HCT116 (cell line): ENCODE results near the gene DDX19B. TPM values are rescaled to one million over a fixed set of nuclear protein-coding genes. Genes with fewer than 3 reads are reported as not detected.

Source experiments
- ATAC-seq: fragments of 200-7000 bp; cut with Tn5 transposase; 2 replicates; pipeline ENCODE4 v1.9.1; 2020; ENCODE audit warnings: mild to moderate bottlenecking, moderate library complexity
- BruUV-seq: library from RNA; stranded (reverse); fragments of 400-500 nt; replicated peaks from 2 replicates; lab custom pipeline; 2021; lab: Mats Ljungman, UMichigan
- CTCF ChIA-PET: fragments of 300-600 bp; sonication (Branson Sonifier 250); formaldehyde crosslinking; loops from one replicate; lab custom pipeline; 2021; ENCODE audit warnings: antibody characterized with exemption; lab: Charles Lee
- POLR2A ChIA-PET: fragments of 300-600, 350-600 bp; sonication (Branson Sonifier 250); formaldehyde crosslinking; loops from one replicate; lab custom pipeline; 2021; ENCODE audit warnings: antibody characterized with exemption; lab: Charles Lee
- RAD21 ChIA-PET, 2 experiments: fragments of 300-600 bp; sonication (Branson Sonifier 250); formaldehyde crosslinking; loops; one replicate each; lab custom pipeline; 2023; ENCODE audit warnings: low total read pairs in 2 of 2; ENCODE audit not compliant: uncharacterized antibody in 2 of 2, unreplicated experiment in 2 of 2, low non-redundant PET in 1 of 2; lab: Charles Lee
- DNase-seq: peaks from one replicate; pipeline ENCODE4 v3.0.0-alpha.2; 2010; ENCODE audit warnings: low read depth, low spot score
- H2AFZ ChIP-seq: fragments of 200-600 bp; shearing (Covaris generic), sonication (generic); 2 replicates; pipeline ENCODE4 v1.6.1; 2017; ENCODE audit warnings: low read depth, mixed run types, mixed read lengths, antibody characterized with exemption, low read length; ENCODE audit not compliant: poor library complexity, severe bottlenecking
- H3K27ac ChIP-seq: 2 replicates; pipeline ENCODE4 v1.5.1; 2012; ENCODE audit warnings: low read depth, low read length
- H3K27me3 ChIP-seq: fragments of 200-600 bp; sonication (generic); 2 replicates; pipeline ENCODE4 v1.6.1; 2016; ENCODE audit warnings: mixed run types, low read length, mixed read lengths; ENCODE audit not compliant: insufficient read depth
- H3K36me3 ChIP-seq, 2 experiments: fragments of 200-500 bp in 1 of 2; fragments of 200-600 bp in 1 of 2; sonication (Bioruptor generic) in 1 of 2; sonication (generic) in 1 of 2; 2 replicates each; pipeline versions ENCODE4 v1.5.1 to v1.6.1; 2014 to 2016; ENCODE audit warnings: low read length in 2 of 2, inconsistent platforms in 1 of 2, mixed read lengths in 1 of 2, mixed run types in 1 of 2; ENCODE audit not compliant: insufficient read depth in 2 of 2, control insufficient read depth in 1 of 2
- H3K4me1 ChIP-seq, 2 experiments: fragments of 200-600 bp in 1 of 2; sonication (generic) in 1 of 2; 2 replicates each; pipeline versions ENCODE4 v1.5.1 to v1.6.1; 2012 to 2017; ENCODE audit warnings: low read length in 2 of 2, inconsistent platforms in 1 of 2, mild to moderate bottlenecking in 1 of 2, mixed read lengths in 1 of 2, mixed run types in 1 of 2, moderate library complexity in 1 of 2; ENCODE audit not compliant: insufficient read depth in 2 of 2, control insufficient read depth in 1 of 2
- H3K4me2 ChIP-seq: fragments of 200-600 bp; sonication (generic); 2 replicates; pipeline ENCODE4 v1.6.1; 2017; ENCODE audit warnings: mixed run types, low read length, mixed read lengths
- H3K4me3 ChIP-seq, 2 experiments: fragments of 200-600 bp in 1 of 2; sonication (generic) in 1 of 2; replicated peaks in 1 of 2; 2 replicates each; pipeline ENCODE4 v1.5.1; 2011 to 2016; ENCODE audit warnings: low read length in 2 of 2, control low read depth in 1 of 2, low read depth in 1 of 2, mild to moderate bottlenecking in 1 of 2, mixed read lengths in 1 of 2, mixed run types in 1 of 2
- H3K79me2 ChIP-seq: fragments of 200-600 bp; sonication (generic); 2 replicates; pipeline ENCODE4 v1.6.1; 2017; ENCODE audit warnings: mild to moderate bottlenecking, mixed run types, low read length, moderate library complexity, mixed read lengths; ENCODE audit not compliant: insufficient read depth
- H3K9ac ChIP-seq: fragments of 200-600 bp; sonication (generic); 2 replicates; pipeline ENCODE4 v1.6.1; 2016; ENCODE audit warnings: low read length, mixed read lengths
- H3K9me2 ChIP-seq: fragments of 200-600 bp; sonication (generic), shearing (Covaris generic); 2 replicates; pipeline ENCODE4 v1.6.1; 2017; ENCODE audit warnings: mixed run types, mild to moderate bottlenecking, moderate library complexity; ENCODE audit not compliant: insufficient read depth
- H3K9me3 ChIP-seq, 2 experiments: fragments of 200-500 bp in 1 of 2; fragments of 200-600 bp in 1 of 2; sonication (Bioruptor generic) in 1 of 2; sonication (generic) in 1 of 2; 2 replicates each; pipeline ENCODE4 v1.6.1; 2014 to 2017; ENCODE audit warnings: low read length in 2 of 2, mixed read lengths in 2 of 2, inconsistent platforms in 1 of 2, low read depth in 1 of 2, mild to moderate bottlenecking in 1 of 2, mixed run types in 1 of 2, moderate library complexity in 1 of 2; ENCODE audit not compliant: control insufficient read depth in 1 of 2, insufficient read depth in 1 of 2
- H4K20me1 ChIP-seq: fragments of 200-600 bp; sonication (generic), shearing (Covaris generic); 2 replicates; pipeline ENCODE4 v1.6.1; 2017; ENCODE audit warnings: mixed run types, mild to moderate bottlenecking, moderate library complexity; ENCODE audit not compliant: insufficient read depth
- CBX3 ChIP-seq: IDR thresholded peaks from 2 replicates; pipeline ENCODE4 v1.6.1; 2012; ENCODE audit warnings: low read depth
- CEBPB ChIP-seq: IDR thresholded peaks from 2 replicates; pipeline ENCODE4 v1.6.1; 2012; ENCODE audit warnings: low read depth
- CTCF ChIP-seq, 3 experiments: fragments of 200-600 bp in 1 of 3; sonication (generic) in 1 of 3; IDR thresholded peaks in 2 of 3; conservative IDR thresholded peaks in 1 of 3; 2 replicates each; pipeline ENCODE4 v1.5.1; 2012 to 2017; ENCODE audit warnings: low read depth in 2 of 3, low read length in 2 of 3, antibody characterized with exemption in 1 of 3, borderline replicate concordance in 1 of 3, control low read depth in 1 of 3, mild to moderate bottlenecking in 1 of 3, mixed read lengths in 1 of 3, mixed run types in 1 of 3, moderate library complexity in 1 of 3; ENCODE audit not compliant: insufficient read depth in 1 of 3
- EGR1 ChIP-seq: IDR thresholded peaks from 2 replicates; pipeline ENCODE4 v1.6.1; 2012; ENCODE audit warnings: low read depth
- EZH2 ChIP-seq: fragments of 200-600 bp; sonication (generic); IDR thresholded peaks from 2 replicates; pipeline ENCODE4 v1.6.1; 2017; ENCODE audit warnings: antibody characterized with exemption, mixed run types
- EZH2phosphoT487 ChIP-seq: fragments of 200-600 bp; IDR thresholded peaks from 2 replicates; pipeline ENCODE4 v1.6.1; 2018; ENCODE audit warnings: antibody characterized with exemption, borderline replicate concordance
- FOSL1 ChIP-seq: IDR thresholded peaks from 2 replicates; pipeline ENCODE4 v1.6.1; 2012; ENCODE audit warnings: low read depth
- POLR2A ChIP-seq: IDR thresholded peaks from 2 replicates; pipeline ENCODE4 v1.7.0; 2011; ENCODE audit warnings: borderline replicate concordance; ENCODE audit not compliant: insufficient read depth, insufficient read length; ENCODE audit errors: extremely low read depth
- POLR2AphosphoS5 ChIP-seq: IDR thresholded peaks from 2 replicates; pipeline ENCODE4 v1.6.1; 2011; ENCODE audit warnings: mild to moderate bottlenecking, low read depth, low read length, moderate library complexity
- RAD21 ChIP-seq: IDR thresholded peaks from 2 replicates; pipeline ENCODE4 v1.6.1; 2012; ENCODE audit warnings: low read depth, mild to moderate bottlenecking
- REST ChIP-seq: IDR thresholded peaks from 2 replicates; pipeline ENCODE4 v1.6.1; 2012; ENCODE audit warnings: low read depth
- SP1 ChIP-seq: IDR thresholded peaks from 2 replicates; pipeline ENCODE4 v1.6.1; 2012; ENCODE audit warnings: low read depth
- SRF ChIP-seq: IDR thresholded peaks from 2 replicates; pipeline ENCODE4 v1.6.1; 2012; ENCODE audit warnings: low read depth
- YY1 ChIP-seq: IDR thresholded peaks from 2 replicates; pipeline ENCODE4 v1.6.1; 2011; ENCODE audit warnings: low read length, low read depth, moderate library complexity, mild to moderate bottlenecking; ENCODE audit not compliant: insufficient replicate concordance; ENCODE audit errors: extremely low read depth
- ZFX ChIP-seq: fragments of 450-650 bp; IDR thresholded peaks from 2 replicates; pipeline ENCODE4 v1.6.1; 2017
- intact Hi-C: fragments of 100-400 bp; cut with micrococcal nuclease; formaldehyde crosslinking; loops from 2 replicates; pipeline ENCODE4 v1.10.0; 2022
- total RNA-seq: library from RNA; stranded (reverse); gene quantifications from one replicate; pipeline ENCODE4 v1.2.1, GENCODE V29; 2021; ENCODE audit not compliant: unreplicated experiment
- TF ChIP-seq, protein P1 (sequence below): IDR thresholded peaks from 2 replicates; pipeline ENCODE4 v1.6.1; 2011; ENCODE audit warnings: mild to moderate bottlenecking, low read length, moderate library complexity; ENCODE audit not compliant: insufficient replicate concordance; ENCODE audit errors: extremely low read depth
- TF ChIP-seq, protein P2 (sequence below): IDR thresholded peaks from 2 replicates; pipeline ENCODE4 v1.6.1; 2012

Gene DDX19B
- total RNA-seq, 1 experiment from 2014 or later = 36.6 TPM

DNA sequence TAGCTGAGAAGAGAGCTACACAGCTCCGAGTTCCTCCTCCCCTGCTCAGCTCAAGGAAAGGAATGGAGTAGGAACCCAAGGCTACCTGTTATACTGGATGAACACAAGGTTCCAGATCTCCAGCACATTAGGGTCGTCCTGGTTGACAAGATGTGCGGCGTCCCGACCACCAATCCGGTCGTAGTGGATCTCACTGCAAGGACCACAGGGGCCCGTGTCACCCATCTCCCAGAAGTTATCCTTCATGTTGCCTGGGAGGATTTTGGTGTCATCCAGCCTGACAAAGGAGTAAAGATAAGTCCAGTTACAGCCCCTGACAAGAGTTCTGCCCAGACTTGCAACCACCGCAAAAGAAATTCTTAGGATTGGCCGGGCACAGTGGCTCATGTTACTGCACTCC is 27.3 kb upstream of the DDX19B start:
- Histone ChIP-seq H2AFZ (no peak overlapping the region), H3K9me2 (no peaks in the 10 kb centered on the region), H3K79me2 (peaks cover 20% of the 10 kb centered on the region), H3K4me3 (no peak overlapping the region), H3K36me3 (peaks cover 39 to 50% of the 10 kb centered on the region in 2 experiments), H3K27ac (no peak overlapping the region), H3K9ac (no peak overlapping the region), H3K9me3 (no peaks in the 10 kb centered on the region), H3K27me3 (no peaks in the 10 kb centered on the region), H3K4me1 (no peaks in the 10 kb centered on the region), H3K4me2 (no peak overlapping the region), H4K20me1 (no peaks in the 10 kb centered on the region)
- CTCF ChIA-PET = no interaction called here
- no peak for ATAC-seq
- DNase-seq = no peak
- no TSS peak for BruUV-seq
- RAD21 ChIA-PET = no interaction called here
- TF ChIP-seq EGR1 (no peak), EZH2 (no peak), POLR2A (no peak), SP1 (no peak), CTCF (IDR thresholded peaks at IDR 0.05 in 2 of 3, conservative IDR thresholded peaks at IDR 0.05 in 1 of 3; ENCODE audit: borderline replicate concordance in 1 of 3, insufficient read depth in 1 of 3, low read depth in 2 of 3, low read length in 2 of 3) (no peak), POLR2AphosphoS5 (no peak), YY1 (no peak), EZH2phosphoT487 (no peak), RAD21 (no peak), REST (no peak), CEBPB (no peak), FOSL1 (no peak), SRF (no peak), CBX3 (no peak), ZFX (no peak)
- TF ChIP-seq, protein P1, sequence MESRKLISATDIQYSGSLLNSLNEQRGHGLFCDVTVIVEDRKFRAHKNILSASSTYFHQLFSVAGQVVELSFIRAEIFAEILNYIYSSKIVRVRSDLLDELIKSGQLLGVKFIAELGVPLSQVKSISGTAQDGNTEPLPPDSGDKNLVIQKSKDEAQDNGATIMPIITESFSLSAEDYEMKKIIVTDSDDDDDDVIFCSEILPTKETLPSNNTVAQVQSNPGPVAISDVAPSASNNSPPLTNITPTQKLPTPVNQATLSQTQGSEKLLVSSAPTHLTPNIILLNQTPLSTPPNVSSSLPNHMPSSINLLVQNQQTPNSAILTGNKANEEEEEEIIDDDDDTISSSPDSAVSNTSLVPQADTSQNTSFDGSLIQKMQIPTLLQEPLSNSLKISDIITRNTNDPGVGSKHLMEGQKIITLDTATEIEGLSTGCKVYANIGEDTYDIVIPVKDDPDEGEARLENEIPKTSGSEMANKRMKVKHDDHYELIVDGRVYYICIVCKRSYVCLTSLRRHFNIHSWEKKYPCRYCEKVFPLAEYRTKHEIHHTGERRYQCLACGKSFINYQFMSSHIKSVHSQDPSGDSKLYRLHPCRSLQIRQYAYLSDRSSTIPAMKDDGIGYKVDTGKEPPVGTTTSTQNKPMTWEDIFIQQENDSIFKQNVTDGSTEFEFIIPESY = no peak
- TF ChIP-seq, protein P2, sequence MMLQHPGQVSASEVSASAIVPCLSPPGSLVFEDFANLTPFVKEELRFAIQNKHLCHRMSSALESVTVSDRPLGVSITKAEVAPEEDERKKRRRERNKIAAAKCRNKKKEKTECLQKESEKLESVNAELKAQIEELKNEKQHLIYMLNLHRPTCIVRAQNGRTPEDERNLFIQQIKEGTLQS = no peak
- intact Hi-C loops = no loop called here
- POLR2A ChIA-PET = interaction anchor here (0.7 to 1.0 kb wide), 2 partner anchors 13 to 876 kb away, joined by 3 to 4 read pairs; no protein-coding TSS in a partner anchor
